GM12891 (cell line): Measurements from ENCODE around the gene MBD3.

Source experiments
- POLR2A ChIP-seq: IDR thresholded peaks from 2 replicates; pipeline ENCODE4 v1.6.1; 2011; ENCODE audit warnings: low read depth, low read length, control low read depth
- POLR2AphosphoS5 ChIP-seq: IDR thresholded peaks from 2 replicates; pipeline ENCODE4 v1.6.1; 2011; ENCODE audit warnings: low read depth, low read length, control low read depth
- TAF1 ChIP-seq: IDR thresholded peaks from 2 replicates; pipeline ENCODE4 v1.6.1; 2011; ENCODE audit warnings: low read depth, low read length, control low read depth

- TF ChIP-seq TAF1, result no peak
- TF ChIP-seq POLR2A, result no peak
- TF ChIP-seq POLR2AphosphoS5, result no peak
Measured at GRCh38 chr19:1569997-1570396, 22.7 kb downstream of the MBD3 start.
